ENCODE data around the gene FBXW4. TPM values are rescaled to one million over a fixed set of nuclear protein-coding genes. Genes with fewer than 3 reads are reported as not detected.

FBXW4 gene
- total and polyA plus RNA-seq, 2 experiments from 2014 or later = 15.5 to 32.7 TPM

GRCh38 chr10:101630633-101630920 lies 64.4 kb downstream of the FBXW4 start:
- TF ChIP-seq EZH2phosphoT487 (IDR thresholded peaks at IDR 0.05; ENCODE audit: low read depth, severe bottlenecking, unreplicated experiment) = no peak
- TF ChIP-seq EZH2 (IDR thresholded peaks at IDR 0.05; ENCODE audit: borderline replicate concordance) = no peak
- TF ChIP-seq, protein P1, sequence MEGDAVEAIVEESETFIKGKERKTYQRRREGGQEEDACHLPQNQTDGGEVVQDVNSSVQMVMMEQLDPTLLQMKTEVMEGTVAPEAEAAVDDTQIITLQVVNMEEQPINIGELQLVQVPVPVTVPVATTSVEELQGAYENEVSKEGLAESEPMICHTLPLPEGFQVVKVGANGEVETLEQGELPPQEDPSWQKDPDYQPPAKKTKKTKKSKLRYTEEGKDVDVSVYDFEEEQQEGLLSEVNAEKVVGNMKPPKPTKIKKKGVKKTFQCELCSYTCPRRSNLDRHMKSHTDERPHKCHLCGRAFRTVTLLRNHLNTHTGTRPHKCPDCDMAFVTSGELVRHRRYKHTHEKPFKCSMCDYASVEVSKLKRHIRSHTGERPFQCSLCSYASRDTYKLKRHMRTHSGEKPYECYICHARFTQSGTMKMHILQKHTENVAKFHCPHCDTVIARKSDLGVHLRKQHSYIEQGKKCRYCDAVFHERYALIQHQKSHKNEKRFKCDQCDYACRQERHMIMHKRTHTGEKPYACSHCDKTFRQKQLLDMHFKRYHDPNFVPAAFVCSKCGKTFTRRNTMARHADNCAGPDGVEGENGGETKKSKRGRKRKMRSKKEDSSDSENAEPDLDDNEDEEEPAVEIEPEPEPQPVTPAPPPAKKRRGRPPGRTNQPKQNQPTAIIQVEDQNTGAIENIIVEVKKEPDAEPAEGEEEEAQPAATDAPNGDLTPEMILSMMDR (IDR thresholded peaks at IDR 0.05; ENCODE audit: poor library complexity) = no peak
- no peaks in the 10 kb centered on the region for H3K4me1 ChIP-seq (ENCODE audit: insufficient read depth)
- no peak overlapping the region for H3K27ac ChIP-seq
- peaks cover 9% of the 10 kb centered on the region for H4K20me1 ChIP-seq (ENCODE audit: insufficient read depth, poor library complexity, severe bottlenecking)
- no peaks in the 10 kb centered on the region for H3K36me3 ChIP-seq (replicated peaks; ENCODE audit: insufficient read depth, low read depth)
- no peak overlapping the region for H2AFZ ChIP-seq
- no peaks in the 10 kb centered on the region for H3K79me2 ChIP-seq
- H3K4me2 ChIP-seq = no peak overlapping the region
- no peaks in the 10 kb centered on the region for H3K27me3 ChIP-seq
- 92% methylated on average over 1 of the region's 1 CpG for WGBS (ENCODE audit: low lambda C conversion rate, missing lambda C conversion rate)
- H3K9me2 ChIP-seq (replicated peaks; ENCODE audit: insufficient read depth) = no peaks in the 10 kb centered on the region
- no peaks in the 10 kb centered on the region for H3K9me3 ChIP-seq (ENCODE audit: low read depth)
- no peak overlapping the region for H3K4me3 ChIP-seq
- no peak for DNase-seq (ENCODE audit: low spot score)

GRCh38 chr10:101629837-101630632 lies 64.9 kb downstream of the FBXW4 start:
- Histone ChIP-seq H4K20me1 (ENCODE audit: insufficient read depth, poor library complexity, severe bottlenecking) (peaks cover 9% of the 10 kb centered on the region), H3K27me3 (no peaks in the 10 kb centered on the region), H3K4me3 (no peak overlapping the region), H3K36me3 (replicated peaks; ENCODE audit: insufficient read depth, low read depth) (no peaks in the 10 kb centered on the region), H2AFZ (no peak overlapping the region), H3K9me2 (replicated peaks; ENCODE audit: insufficient read depth) (no peaks in the 10 kb centered on the region), H3K27ac (no peak overlapping the region), H3K4me1 (ENCODE audit: insufficient read depth) (no peaks in the 10 kb centered on the region), H3K79me2 (no peaks in the 10 kb centered on the region), H3K9me3 (ENCODE audit: low read depth) (no peaks in the 10 kb centered on the region), H3K4me2 (no peak overlapping the region)
- no peak for DNase-seq (ENCODE audit: low spot score)
- TF ChIP-seq, protein P1 (IDR thresholded peaks at IDR 0.05; ENCODE audit: poor library complexity) = no peak
- TF ChIP-seq EZH2 (IDR thresholded peaks at IDR 0.05; ENCODE audit: borderline replicate concordance) (no peak), EZH2phosphoT487 (IDR thresholded peaks at IDR 0.05; ENCODE audit: low read depth, severe bottlenecking, unreplicated experiment) (no peak)
- 86% methylated on average over 13 of the region's 13 CpGs for WGBS (ENCODE audit: low lambda C conversion rate, missing lambda C conversion rate)

- no peak for TF ChIP-seq EZH2 (IDR thresholded peaks at IDR 0.05; ENCODE audit: borderline replicate concordance)
- TF ChIP-seq EZH2phosphoT487 (IDR thresholded peaks at IDR 0.05; ENCODE audit: low read depth, severe bottlenecking, unreplicated experiment) = no peak
- TF ChIP-seq, protein P1 (IDR thresholded peaks at IDR 0.05; ENCODE audit: poor library complexity) = no peak
- Histone ChIP-seq H3K4me2 (no peak overlapping the region), H3K36me3 (replicated peaks; ENCODE audit: insufficient read depth, low read depth) (no peaks in the 10 kb centered on the region), H3K4me3 (no peak overlapping the region), H4K20me1 (ENCODE audit: insufficient read depth, poor library complexity, severe bottlenecking) (peaks cover 8% of the 10 kb centered on the region), H3K9me2 (replicated peaks; ENCODE audit: insufficient read depth) (no peaks in the 10 kb centered on the region), H3K27ac (no peak overlapping the region), H3K9me3 (ENCODE audit: low read depth) (no peaks in the 10 kb centered on the region), H3K27me3 (no peaks in the 10 kb centered on the region), H2AFZ (no peak overlapping the region), H3K79me2 (no peaks in the 10 kb centered on the region), H3K4me1 (ENCODE audit: insufficient read depth) (no peaks in the 10 kb centered on the region)
- no peak for DNase-seq (ENCODE audit: low spot score)
- 83% methylated on average over 1 of the region's 1 CpG for WGBS (ENCODE audit: low lambda C conversion rate, missing lambda C conversion rate)
Measured at GRCh38 chr10:101625821-101626412, 69.1 kb downstream of the FBXW4 start.

All from hepatocyte (in vitro differentiated cells).